Activated B cell treated with CpG ODN at 0.5 μM for 24 hours (primary cell): Measurements from ENCODE around the gene DFFB. TPM values are rescaled to one million over a fixed set of nuclear protein-coding genes. Genes with fewer than 3 reads are reported as not detected.

ENCODE experiments used
- ATAC-seq: fragments of 200-7000 bp; cut with Tn5 transposase; one replicate; pipeline ENCODE4 v1.10.0; 2021; ENCODE audit warnings: low read depth, mild to moderate bottlenecking, moderate library complexity
- CTCF ChIA-PET: fragments of 350-600 bp; sonication (Branson Sonifier 250); formaldehyde crosslinking; loops from one replicate; lab custom pipeline; 2021; ENCODE audit warnings: antibody characterized with exemption; lab: Charles Lee
- POLR2A ChIA-PET: fragments of 350-600 bp; sonication (Branson Sonifier 250); formaldehyde crosslinking; loops from one replicate; lab custom pipeline; 2021; ENCODE audit warnings: antibody characterized with exemption; lab: Charles Lee
- DNase-seq: peaks from one replicate; pipeline ENCODE4 v3.0.0; 2022
- H3K27ac Mint-ChIP-seq: one replicate; pipeline ENCODE4 v1.8.0; 2020; ENCODE audit warnings: mixed read lengths
- H3K27me3 Mint-ChIP-seq: one replicate; pipeline ENCODE4 v1.8.0; 2021; ENCODE audit warnings: mixed read lengths
- H3K36me3 Mint-ChIP-seq: one replicate; pipeline ENCODE4 v1.8.0; 2021; ENCODE audit warnings: low read depth, mixed read lengths
- H3K4me1 Mint-ChIP-seq: one replicate; pipeline ENCODE4 v1.8.0; 2021; ENCODE audit warnings: mixed read lengths
- H3K4me3 Mint-ChIP-seq: one replicate; pipeline ENCODE4 v1.8.0; 2020; ENCODE audit warnings: mild to moderate bottlenecking, mixed read lengths
- H3K9me3 Mint-ChIP-seq: one replicate; pipeline ENCODE4 v1.8.0; 2020; ENCODE audit warnings: mixed read lengths
- CTCF ChIP-seq: fragments of 200-600 bp; IDR thresholded peaks from one replicate; pipeline ENCODE4 v1.8.0; 2022; ENCODE audit warnings: antibody characterized with exemption, mild to moderate bottlenecking
- intact Hi-C: fragments of 100-400 bp; cut with micrococcal nuclease; formaldehyde crosslinking; loops from one replicate; pipeline ENCODE4 v1.15.1; 2024
- total RNA-seq: library from RNA; stranded (reverse); gene quantifications from 2 replicates; pipeline ENCODE4 v1.2.3, GENCODE V29; 2022

The DFFB gene
- total RNA-seq, 1 donor from 2014 or later, result 10.5 TPM

- no peak for DNase-seq
- intact Hi-C loops, result no loop called here
- ATAC-seq, result no peak
- CTCF ChIA-PET, result no interaction called here
- no peaks in the 10 kb centered on the region for H3K27me3 Mint-ChIP-seq
- peaks cover 6% of the 10 kb centered on the region for H3K9me3 Mint-ChIP-seq
- H3K27ac Mint-ChIP-seq, result no peak overlapping the region
- no peak overlapping the region for H3K4me3 Mint-ChIP-seq
- POLR2A ChIA-PET, result no interaction called here
- H3K36me3 Mint-ChIP-seq, result peaks cover 76% of the 10 kb centered on the region
- no peak for TF ChIP-seq CTCF
- H3K4me1 Mint-ChIP-seq, result no peaks in the 10 kb centered on the region
Measured at GRCh38 chr1:3876716-3877115, 19.4 kb downstream of the DFFB start.

- ATAC-seq, result no peak
- Mint-ChIP-seq H3K27me3 (no peaks in the 10 kb centered on the region), H3K4me3 (no peak overlapping the region), H3K4me1 (no peaks in the 10 kb centered on the region), H3K9me3 (peaks cover 6% of the 10 kb centered on the region), H3K27ac (no peak overlapping the region), H3K36me3 (peaks cover 73% of the 10 kb centered on the region)
- POLR2A ChIA-PET, result no interaction called here
- intact Hi-C loops, result no loop called here
- CTCF ChIA-PET, result no interaction called here
- no peak for DNase-seq
- TF ChIP-seq CTCF, result no peak
Measured at GRCh38 chr1:3879099-3879498, 21.8 kb downstream of the DFFB start.

- H3K4me1 Mint-ChIP-seq, result no peaks in the 10 kb centered on the region
- intact Hi-C loops, result no loop called here
- ChIA-PET POLR2A (no interaction called here), CTCF (no interaction called here)
- peaks cover 6% of the 10 kb centered on the region for H3K9me3 Mint-ChIP-seq
- H3K36me3 Mint-ChIP-seq, result peaks cover 79% of the 10 kb centered on the region
- no peaks in the 10 kb centered on the region for H3K27me3 Mint-ChIP-seq
- DNase-seq (no peak), ATAC-seq (no peak)
- no peak overlapping the region for H3K27ac Mint-ChIP-seq
- H3K4me3 Mint-ChIP-seq, result no peak overlapping the region
- no peak for TF ChIP-seq CTCF
Measured at GRCh38 chr1:3879787-3880428, 22.6 kb downstream of the DFFB start.

- H3K36me3 Mint-ChIP-seq, result peaks cover 80% of the 10 kb centered on the region
- TF ChIP-seq CTCF, result no peak
- H3K4me1 Mint-ChIP-seq, result no peaks in the 10 kb centered on the region
- no peak overlapping the region for H3K27ac Mint-ChIP-seq
- ChIA-PET POLR2A (no interaction called here), CTCF (no interaction called here)
- no peaks in the 10 kb centered on the region for H3K27me3 Mint-ChIP-seq
- DNase-seq (no peak), ATAC-seq (no peak)
- H3K4me3 Mint-ChIP-seq, result no peak overlapping the region
- intact Hi-C loops, result no loop called here
- peaks cover 6% of the 10 kb centered on the region for H3K9me3 Mint-ChIP-seq
Measured at GRCh38 chr1:3880429-3881192, 23.3 kb downstream of the DFFB start.

- no peak overlapping the region for H3K27ac Mint-ChIP-seq
- H3K27me3 Mint-ChIP-seq, result no peaks in the 10 kb centered on the region
- no peaks in the 10 kb centered on the region for H3K4me1 Mint-ChIP-seq
- intact Hi-C loops, result no loop called here
- no peak overlapping the region for H3K4me3 Mint-ChIP-seq
- peaks cover 6% of the 10 kb centered on the region for H3K9me3 Mint-ChIP-seq
- DNase-seq (no peak), ATAC-seq (no peak)
- ChIA-PET CTCF (no interaction called here), POLR2A (no interaction called here)
- H3K36me3 Mint-ChIP-seq, result peaks cover 76% of the 10 kb centered on the region
- TF ChIP-seq CTCF, result no peak
Measured at GRCh38 chr1:3881193-3881480, 23.9 kb downstream of the DFFB start.
